ENCODE results near the gene G0S2. TPM values are rescaled to one million over a fixed set of nuclear protein-coding genes. Genes with fewer than 3 reads are reported as not detected.

Gene G0S2
- total and polyA plus RNA-seq, 2 donors from 2014 or later = 15.5 to 103 TPM

DNA sequence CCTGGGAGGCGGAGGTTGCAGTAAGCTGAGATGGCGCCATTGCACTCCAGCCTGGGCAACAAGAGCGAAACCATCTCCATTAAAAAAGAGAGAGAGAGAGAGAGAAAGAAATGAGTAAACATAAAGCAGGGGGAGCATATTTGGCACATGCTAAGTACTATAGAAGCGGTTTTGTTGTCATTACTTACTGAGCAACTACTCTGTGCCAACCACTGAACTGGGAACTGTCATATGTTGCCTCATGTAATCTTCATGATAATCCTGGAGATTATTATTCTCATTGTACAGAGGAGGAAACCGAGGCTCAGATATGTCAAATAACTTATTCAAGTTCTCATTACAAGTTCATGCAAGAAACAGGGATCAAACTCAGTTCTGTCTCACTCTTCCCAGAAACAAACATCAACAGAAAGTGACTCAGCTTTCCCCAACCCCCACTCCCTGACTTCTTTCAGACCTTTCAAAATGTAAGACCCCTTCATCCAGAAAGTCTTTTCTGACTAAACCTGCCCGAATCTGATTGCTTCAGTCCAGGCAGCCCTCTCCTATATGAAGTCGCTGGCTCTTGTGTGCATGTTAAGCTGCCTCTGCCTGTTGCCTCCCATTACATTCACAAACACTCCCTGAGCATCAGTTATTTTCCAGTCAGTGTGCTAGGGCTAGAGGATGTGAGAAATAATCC, 46.5 kb upstream of the G0S2 start:
- Histone ChIP-seq H3K4me1 (ENCODE audit: control insufficient read depth in 2 of 3, insufficient read depth in 2 of 3, low read depth in 1 of 3, low read length in 3 of 3) (peaks cover 0 to 17% (median 14%) of the 10 kb centered on the region in 3 donors), H3K9ac (ENCODE audit: low read length in 3 of 3) (no peak overlapping the region), H3K27me3 (ENCODE audit: control insufficient read depth, insufficient read depth, low read length) (no peaks in the 10 kb centered on the region), H3K36me3 (ENCODE audit: control insufficient read depth in 2 of 3, insufficient read depth in 3 of 3, low read length in 3 of 3) (no peaks in the 10 kb centered on the region), H3K9me3 (ENCODE audit: control insufficient read depth in 2 of 3, insufficient read depth in 1 of 3, low read length in 3 of 3) (no peaks in the 10 kb centered on the region), H3K4me3 (ENCODE audit: low read length in 3 of 3) (no peak overlapping the region), H3K27ac (ENCODE audit: low read depth in 2 of 2, low read length in 2 of 2) (no peak overlapping the region)
- FAIRE-seq (no peak), DNase-seq (no peak)
- intact Hi-C loops (cut with DNase I) = loop anchor here (10.0 kb wide), 1 partner anchor 54 kb away; no protein-coding TSS in a partner anchor
- TF ChIP-seq, protein P1, sequence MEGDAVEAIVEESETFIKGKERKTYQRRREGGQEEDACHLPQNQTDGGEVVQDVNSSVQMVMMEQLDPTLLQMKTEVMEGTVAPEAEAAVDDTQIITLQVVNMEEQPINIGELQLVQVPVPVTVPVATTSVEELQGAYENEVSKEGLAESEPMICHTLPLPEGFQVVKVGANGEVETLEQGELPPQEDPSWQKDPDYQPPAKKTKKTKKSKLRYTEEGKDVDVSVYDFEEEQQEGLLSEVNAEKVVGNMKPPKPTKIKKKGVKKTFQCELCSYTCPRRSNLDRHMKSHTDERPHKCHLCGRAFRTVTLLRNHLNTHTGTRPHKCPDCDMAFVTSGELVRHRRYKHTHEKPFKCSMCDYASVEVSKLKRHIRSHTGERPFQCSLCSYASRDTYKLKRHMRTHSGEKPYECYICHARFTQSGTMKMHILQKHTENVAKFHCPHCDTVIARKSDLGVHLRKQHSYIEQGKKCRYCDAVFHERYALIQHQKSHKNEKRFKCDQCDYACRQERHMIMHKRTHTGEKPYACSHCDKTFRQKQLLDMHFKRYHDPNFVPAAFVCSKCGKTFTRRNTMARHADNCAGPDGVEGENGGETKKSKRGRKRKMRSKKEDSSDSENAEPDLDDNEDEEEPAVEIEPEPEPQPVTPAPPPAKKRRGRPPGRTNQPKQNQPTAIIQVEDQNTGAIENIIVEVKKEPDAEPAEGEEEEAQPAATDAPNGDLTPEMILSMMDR (IDR thresholded peaks at IDR 0.05; ENCODE audit: borderline replicate concordance, extremely low read depth, insufficient read depth) = no peak

DNA sequence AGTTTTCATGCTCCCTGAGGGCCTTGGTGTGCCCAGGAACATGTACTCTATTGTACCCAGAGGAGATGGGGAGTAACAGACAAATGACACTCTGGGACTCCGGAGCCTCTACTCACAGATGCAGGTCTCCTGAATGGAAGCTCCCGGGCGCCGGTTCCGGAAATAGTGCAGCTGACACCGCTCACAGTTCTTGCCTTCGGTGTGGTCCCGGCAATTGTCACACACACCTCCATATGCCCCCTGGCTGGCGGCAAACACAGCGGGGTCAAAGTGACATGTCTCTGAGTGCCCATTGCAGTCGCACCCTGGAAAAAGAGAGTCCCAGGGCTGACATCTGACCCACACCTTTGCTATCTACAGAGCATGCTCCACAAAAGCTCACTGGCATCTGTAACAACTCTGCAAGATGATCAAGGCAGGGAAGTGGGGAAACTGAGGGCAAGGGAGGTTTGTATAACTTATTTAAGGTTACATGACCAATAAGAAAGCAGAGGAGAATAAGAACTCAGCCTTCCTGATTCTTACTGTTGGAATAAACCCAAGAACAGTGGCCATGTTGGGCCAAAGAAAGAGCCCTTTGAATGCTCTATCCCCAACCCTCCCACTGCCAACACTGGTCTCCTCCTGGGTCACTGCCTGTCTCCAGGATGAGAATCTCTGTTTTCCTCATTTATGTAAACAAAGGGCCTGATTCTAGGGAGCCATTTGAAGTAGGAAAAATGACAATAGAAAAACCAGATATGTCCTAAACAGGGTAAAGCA, 45.4 kb upstream of the G0S2 start:
- no peak overlapping the region for H3K9ac ChIP-seq (ENCODE audit: low read length in 3 of 3)
- H3K27ac ChIP-seq (ENCODE audit: low read depth in 2 of 2, low read length in 2 of 2) = no peak overlapping the region
- TF ChIP-seq, protein P1 (IDR thresholded peaks at IDR 0.05; ENCODE audit: borderline replicate concordance, extremely low read depth, insufficient read depth) = no peak
- peaks cover 0 to 17% (median 14%) of the 10 kb centered on the region in 3 donors for H3K4me1 ChIP-seq (ENCODE audit: control insufficient read depth in 2 of 3, insufficient read depth in 2 of 3, low read depth in 1 of 3, low read length in 3 of 3)
- FAIRE-seq (no peak), DNase-seq (no peak)
- no peaks in the 10 kb centered on the region for H3K9me3 ChIP-seq (ENCODE audit: control insufficient read depth in 2 of 3, insufficient read depth in 1 of 3, low read length in 3 of 3)
- H3K27me3 ChIP-seq (ENCODE audit: control insufficient read depth, insufficient read depth, low read length) = no peaks in the 10 kb centered on the region
- no peak overlapping the region for H3K4me3 ChIP-seq (ENCODE audit: low read length in 3 of 3)
- H3K36me3 ChIP-seq (ENCODE audit: control insufficient read depth in 2 of 3, insufficient read depth in 3 of 3, low read length in 3 of 3) = no peaks in the 10 kb centered on the region
- intact Hi-C loops (cut with DNase I) = loop anchor here (10.0 kb wide), 1 partner anchor 55 kb away; no protein-coding TSS in a partner anchor

DNA sequence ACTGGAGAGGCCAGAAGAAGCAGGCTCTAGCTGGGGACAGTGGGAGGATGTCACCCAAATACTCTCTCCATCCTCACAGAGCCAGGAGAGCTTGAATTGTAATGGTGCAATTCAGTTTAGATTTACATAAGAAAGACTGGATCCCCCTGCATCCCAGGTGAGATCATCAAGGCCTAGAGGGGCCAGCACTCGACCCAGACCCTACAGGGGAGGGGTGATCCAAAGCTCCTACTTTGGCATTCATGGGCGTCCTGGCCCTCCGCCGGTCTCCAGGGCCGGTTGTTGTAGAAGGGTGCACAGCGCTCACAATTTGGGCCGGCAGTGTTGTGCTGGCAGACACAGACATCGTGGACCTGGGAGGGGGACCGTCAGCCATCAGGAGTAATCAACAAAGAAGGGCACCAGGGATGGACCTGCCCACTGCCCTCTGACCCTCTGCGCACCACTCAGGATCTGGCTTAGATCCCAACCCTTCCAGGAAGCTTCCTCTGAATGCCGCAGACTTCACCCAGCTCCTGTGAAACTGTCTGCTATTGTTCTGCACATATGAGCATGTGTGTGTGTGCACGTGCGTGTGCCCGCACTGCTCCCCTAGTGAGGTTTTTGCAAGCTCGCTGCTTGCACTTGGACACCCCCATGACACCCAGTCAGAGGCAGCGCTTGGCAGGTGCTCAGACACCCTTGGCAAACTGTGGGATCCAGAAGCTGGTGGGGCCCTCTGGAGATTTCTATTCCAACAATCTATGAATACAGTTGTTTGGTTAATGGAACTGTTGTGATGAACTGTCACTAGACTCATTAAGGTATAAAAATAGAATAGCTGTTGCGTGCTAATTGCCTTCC, 44.6 kb upstream of the G0S2 start:
- intact Hi-C loops (cut with DNase I) = no loop called here
- Histone ChIP-seq H3K9ac (ENCODE audit: low read length in 3 of 3) (no peak overlapping the region), H3K4me3 (ENCODE audit: low read length in 3 of 3) (no peak overlapping the region), H3K27me3 (ENCODE audit: control insufficient read depth, insufficient read depth, low read length) (no peaks in the 10 kb centered on the region), H3K9me3 (ENCODE audit: control insufficient read depth in 2 of 3, insufficient read depth in 1 of 3, low read length in 3 of 3) (no peaks in the 10 kb centered on the region), H3K36me3 (ENCODE audit: control insufficient read depth in 2 of 3, insufficient read depth in 3 of 3, low read length in 3 of 3) (no peaks in the 10 kb centered on the region), H3K4me1 (ENCODE audit: control insufficient read depth in 2 of 3, insufficient read depth in 2 of 3, low read depth in 1 of 3, low read length in 3 of 3) (peaks cover 0 to 15% (median 14%) of the 10 kb centered on the region in 3 donors), H3K27ac (ENCODE audit: low read depth in 2 of 2, low read length in 2 of 2) (no peak overlapping the region)
- TF ChIP-seq, protein P1 (IDR thresholded peaks at IDR 0.05; ENCODE audit: borderline replicate concordance, extremely low read depth, insufficient read depth) = no peak
- no peak for DNase-seq
- no peak for FAIRE-seq

All from kidney (tissue), 14 donors.